NT2/D1 (cell line): ENCODE results near the gene NEMP2.

Source experiments
- DNase-seq: peaks from one replicate; pipeline ENCODE4 v3.0.0-alpha.2; 2011; ENCODE audit warnings: low read depth, low spot score
- H3K27me3 ChIP-seq: 2 replicates; pipeline ENCODE4 v1.6.0; 2011; ENCODE audit warnings: mild to moderate bottlenecking; ENCODE audit not compliant: insufficient read length, insufficient read depth
- H3K36me3 ChIP-seq: 2 replicates; pipeline ENCODE4 v1.6.1; 2011; ENCODE audit warnings: mild to moderate bottlenecking, low read length, mixed read lengths; ENCODE audit not compliant: insufficient read depth, insufficient read length
- H3K4me1 ChIP-seq: 2 replicates; pipeline ENCODE4 v1.5.1; 2011; ENCODE audit not compliant: insufficient read depth, insufficient read length
- H3K4me3 ChIP-seq: 2 replicates; pipeline ENCODE4 v1.5.1; 2011; ENCODE audit warnings: low read depth; ENCODE audit not compliant: insufficient read length
- H3K9ac ChIP-seq: 2 replicates; pipeline ENCODE4 v1.6.0; 2011; ENCODE audit warnings: low read depth; ENCODE audit not compliant: insufficient read length
- H3K9me3 ChIP-seq: 2 replicates; pipeline ENCODE4 v1.5.1; 2011; ENCODE audit warnings: mild to moderate bottlenecking, low read length; ENCODE audit not compliant: insufficient read depth
- SUZ12 ChIP-seq: IDR thresholded peaks from 2 replicates; pipeline ENCODE4 v1.6.1; 2011; ENCODE audit not compliant: insufficient read length, insufficient read depth; ENCODE audit errors: extremely low read depth
- YY1 ChIP-seq: IDR thresholded peaks from 2 replicates; pipeline ENCODE4 v1.6.1; 2011; ENCODE audit not compliant: insufficient read length, insufficient read depth
- ZNF274 ChIP-seq: IDR thresholded peaks from 2 replicates; pipeline ENCODE4 v1.6.1; 2011; ENCODE audit warnings: mild to moderate bottlenecking, low read depth, low read length

The NEMP2 gene

DNA sequence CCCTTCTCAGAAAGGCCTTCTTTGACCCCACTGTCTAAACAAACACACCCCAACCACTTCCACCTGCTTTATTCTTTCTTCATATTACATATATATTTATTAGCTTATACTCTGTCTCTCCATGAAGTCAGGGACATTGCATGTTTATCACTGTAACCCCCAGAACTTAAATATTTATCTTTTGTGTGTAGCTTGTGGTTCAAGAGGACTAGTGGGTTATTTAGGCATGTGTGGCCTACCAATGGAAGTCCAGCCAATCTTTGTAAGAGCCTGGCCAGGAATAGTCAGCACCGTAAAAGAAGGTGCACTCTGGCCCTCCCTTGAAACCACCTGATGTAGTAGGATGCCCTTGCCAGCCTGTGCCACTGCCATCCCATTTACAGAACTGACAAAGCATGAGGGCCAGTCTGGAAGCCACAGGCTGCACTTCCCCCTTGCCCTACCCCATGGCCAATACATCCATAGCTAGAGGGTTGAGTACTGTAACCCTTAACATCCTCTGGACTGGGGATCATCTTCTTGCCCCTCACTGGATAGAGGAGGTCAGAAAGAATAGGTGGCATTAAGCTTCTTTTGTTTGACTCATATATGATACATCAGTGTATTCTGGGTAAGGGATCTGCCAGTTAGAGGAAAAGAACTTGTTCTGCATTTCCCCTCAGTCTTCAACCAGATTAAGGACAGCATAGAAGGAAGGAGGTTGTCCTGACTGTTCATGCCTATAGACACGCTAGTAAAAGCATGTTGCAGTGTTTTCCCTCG lies 4.9 kb downstream of the NEMP2 start:
- Histone ChIP-seq H3K9ac (no peak overlapping the region), H3K9me3 (no peaks in the 10 kb centered on the region), H3K4me1 (peaks cover 9% of the 10 kb centered on the region), H3K4me3 (no peak overlapping the region), H3K36me3 (peaks cover 2% of the 10 kb centered on the region), H3K27me3 (no peaks in the 10 kb centered on the region)
- TF ChIP-seq ZNF274 = no peak
- TF ChIP-seq YY1 = no peak
- TF ChIP-seq SUZ12 = no peak
- DNase-seq = no peak

DNA sequence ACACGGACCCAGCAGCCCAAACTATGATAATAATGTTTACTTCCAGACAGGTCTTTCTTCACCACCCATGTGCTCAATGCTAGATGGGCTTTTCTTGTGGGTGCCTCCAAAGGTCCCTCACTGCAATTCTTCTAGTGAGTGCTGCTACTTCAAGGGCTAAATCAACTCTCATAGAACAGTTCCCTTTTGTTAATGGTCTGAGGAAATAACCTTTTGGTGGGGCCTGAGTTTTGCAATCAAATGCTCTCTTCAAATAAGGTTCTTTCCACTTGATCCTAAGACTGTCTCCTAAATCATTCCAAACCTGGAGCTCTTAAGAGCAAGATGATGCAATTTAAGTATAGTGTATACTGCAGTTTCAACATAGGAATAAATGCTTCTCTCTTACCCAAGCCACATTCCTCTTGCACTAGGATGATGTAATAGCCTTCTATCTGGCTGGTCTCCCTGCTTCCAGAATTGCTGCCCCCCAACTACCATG lies 6.0 kb downstream of the NEMP2 start:
- Histone ChIP-seq H3K4me1 (peaks cover 6% of the 10 kb centered on the region), H3K9ac (no peak overlapping the region), H3K4me3 (no peak overlapping the region), H3K9me3 (no peaks in the 10 kb centered on the region), H3K36me3 (peaks cover 2% of the 10 kb centered on the region), H3K27me3 (no peaks in the 10 kb centered on the region)
- no peak for DNase-seq
- TF ChIP-seq ZNF274 (no peak), YY1 (no peak), SUZ12 (no peak)

- no peak overlapping the region for H3K4me3 ChIP-seq
- H3K36me3 ChIP-seq = peaks cover 2% of the 10 kb centered on the region
- H3K27me3 ChIP-seq = no peaks in the 10 kb centered on the region
- no peak for DNase-seq
- H3K9me3 ChIP-seq = no peaks in the 10 kb centered on the region
- no peak overlapping the region for H3K9ac ChIP-seq
- TF ChIP-seq SUZ12 (no peak), YY1 (no peak), ZNF274 (no peak)
- H3K4me1 ChIP-seq = peaks cover 6% of the 10 kb centered on the region
Observed at GRCh38 chr2:190527918-190528317, 6.6 kb downstream of the NEMP2 start.

GRCh38 chr2:190527214-190527613 lies 7.3 kb downstream of the NEMP2 start:
- Histone ChIP-seq H3K27me3 (no peaks in the 10 kb centered on the region), H3K9me3 (no peaks in the 10 kb centered on the region), H3K36me3 (peaks cover 2% of the 10 kb centered on the region), H3K9ac (no peak overlapping the region), H3K4me3 (no peak overlapping the region), H3K4me1 (peaks cover 6% of the 10 kb centered on the region)
- TF ChIP-seq ZNF274 (no peak), SUZ12 (no peak), YY1 (no peak)
- DNase-seq = no peak

DNA sequence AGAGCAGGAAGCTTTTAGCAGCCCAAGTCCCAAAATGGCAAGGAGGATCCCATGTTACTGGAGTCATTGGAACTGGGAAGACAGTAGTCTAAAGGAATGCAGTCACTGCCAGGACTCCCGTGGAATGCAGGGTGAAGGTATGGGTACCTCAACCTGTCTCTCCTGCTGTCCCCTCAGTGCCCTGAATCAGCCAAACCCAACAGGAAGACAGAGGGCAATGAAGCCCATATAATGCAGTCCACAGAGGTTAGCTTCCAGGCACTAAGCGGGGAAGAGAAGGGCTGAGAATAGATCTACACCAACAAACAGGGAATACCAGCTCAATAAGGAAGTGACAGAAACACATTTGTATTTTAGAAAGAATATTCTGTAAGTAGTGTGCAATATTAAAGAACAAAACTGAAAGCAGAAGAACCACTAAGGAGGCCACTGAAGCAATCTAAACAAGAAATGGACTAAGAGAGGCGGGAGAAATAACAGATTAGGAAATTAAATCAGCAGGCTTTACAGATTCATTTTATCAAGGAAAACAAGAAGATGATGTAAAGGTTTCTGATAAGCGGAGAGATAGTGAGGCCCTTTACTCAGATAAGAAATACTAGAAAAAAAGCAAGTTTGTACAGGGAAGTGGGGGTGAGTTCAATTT lies 8.3 kb downstream of the NEMP2 start:
- no peak overlapping the region for H3K4me3 ChIP-seq
- H3K9ac ChIP-seq = no peak overlapping the region
- no peaks in the 10 kb centered on the region for H3K9me3 ChIP-seq
- DNase-seq = no peak
- no peaks in the 10 kb centered on the region for H3K27me3 ChIP-seq
- H3K4me1 ChIP-seq = peaks cover 6% of the 10 kb centered on the region
- peaks cover 2% of the 10 kb centered on the region for H3K36me3 ChIP-seq
- no peak for TF ChIP-seq SUZ12
- no peak for TF ChIP-seq YY1
- TF ChIP-seq ZNF274 = no peak

DNA sequence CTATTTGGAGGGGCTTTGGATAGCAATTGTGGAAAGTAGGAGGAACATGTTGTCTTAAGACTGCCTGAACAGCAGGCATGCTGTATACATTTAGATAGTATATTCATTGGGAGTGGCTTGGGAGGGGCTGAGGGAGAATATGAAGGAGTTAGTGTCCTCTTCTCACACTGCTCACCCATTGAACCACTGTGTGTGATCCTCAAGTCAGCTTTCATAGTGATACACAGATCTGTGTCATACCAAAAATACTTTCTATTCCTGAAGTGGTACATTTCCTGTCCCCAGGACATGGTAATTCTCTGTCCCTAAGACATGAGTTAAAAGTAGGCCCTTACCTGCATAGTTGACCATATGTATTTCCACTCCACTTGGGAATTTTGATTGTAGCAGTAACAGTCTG lies 9.6 kb downstream of the NEMP2 start:
- TF ChIP-seq YY1 = no peak
- no peak for TF ChIP-seq ZNF274
- TF ChIP-seq SUZ12 = no peak
- Histone ChIP-seq H3K27me3 (no peaks in the 10 kb centered on the region), H3K4me3 (no peak overlapping the region), H3K4me1 (peaks cover 6% of the 10 kb centered on the region), H3K36me3 (peaks cover 2% of the 10 kb centered on the region), H3K9ac (no peak overlapping the region), H3K9me3 (no peaks in the 10 kb centered on the region)
- DNase-seq = no peak

- DNase-seq = no peak
- H3K36me3 ChIP-seq = peaks cover 2% of the 10 kb centered on the region
- no peaks in the 10 kb centered on the region for H3K4me1 ChIP-seq
- no peak overlapping the region for H3K4me3 ChIP-seq
- TF ChIP-seq SUZ12 (no peak), YY1 (no peak), ZNF274 (no peak)
- H3K9me3 ChIP-seq = no peaks in the 10 kb centered on the region
- H3K9ac ChIP-seq = no peak overlapping the region
- no peaks in the 10 kb centered on the region for H3K27me3 ChIP-seq
Observed at GRCh38 chr2:190519975-190520767, 14.4 kb downstream of the NEMP2 start.
